Skeletal muscle tissue (tissue), 4 donors: ENCODE results near the gene SVOPL. TPM values are rescaled to one million over a fixed set of nuclear protein-coding genes. Genes with fewer than 3 reads are reported as not detected.

Experiments
- H3K27ac ChIP-seq: one replicate; pipeline ENCODE4 v1.7.0; 2013; ENCODE audit warnings: mild to moderate bottlenecking, low read depth, low read length, inconsistent platforms
- H3K27me3 ChIP-seq, 3 donors: one replicate each; pipeline ENCODE4 v1.7.0; 2013; ENCODE audit warnings: low read length in 3 of 3; ENCODE audit not compliant: control insufficient read depth in 3 of 3, insufficient read depth in 3 of 3
- H3K36me3 ChIP-seq, 3 donors: one replicate each; pipeline ENCODE4 v1.7.0; 2013; ENCODE audit warnings: low read length in 3 of 3; ENCODE audit not compliant: control insufficient read depth in 3 of 3, insufficient read depth in 3 of 3
- H3K4me1 ChIP-seq, 3 donors: one replicate each; pipeline ENCODE4 v1.7.0; 2013; ENCODE audit warnings: low read length in 3 of 3, mild to moderate bottlenecking in 3 of 3; ENCODE audit not compliant: control insufficient read depth in 3 of 3, insufficient read depth in 3 of 3
- H3K4me3 ChIP-seq, 3 donors: one replicate each; pipeline ENCODE4 v1.7.0; 2013; ENCODE audit warnings: low read length in 3 of 3
- H3K9ac ChIP-seq, 3 donors: one replicate each; pipeline ENCODE4 v1.7.0; 2013; ENCODE audit warnings: low read length in 3 of 3, mild to moderate bottlenecking in 3 of 3, moderate library complexity in 2 of 3, low read depth in 1 of 3
- H3K9me3 ChIP-seq, 3 donors: one replicate each; pipeline ENCODE4 v1.7.0; 2013; ENCODE audit warnings: low read length in 3 of 3; ENCODE audit not compliant: control insufficient read depth in 3 of 3
- total RNA-seq: library from RNA; depleted of rRNA; stranded (reverse); fragments of >200 nt; gene quantifications from one replicate; pipeline ENCODE4 v1.2.3, GENCODE V29; 2014
- donor health status: Osteomylitis.

SVOPL gene
- total RNA-seq, 1 donor from 2014 or later: not detected

DNA sequence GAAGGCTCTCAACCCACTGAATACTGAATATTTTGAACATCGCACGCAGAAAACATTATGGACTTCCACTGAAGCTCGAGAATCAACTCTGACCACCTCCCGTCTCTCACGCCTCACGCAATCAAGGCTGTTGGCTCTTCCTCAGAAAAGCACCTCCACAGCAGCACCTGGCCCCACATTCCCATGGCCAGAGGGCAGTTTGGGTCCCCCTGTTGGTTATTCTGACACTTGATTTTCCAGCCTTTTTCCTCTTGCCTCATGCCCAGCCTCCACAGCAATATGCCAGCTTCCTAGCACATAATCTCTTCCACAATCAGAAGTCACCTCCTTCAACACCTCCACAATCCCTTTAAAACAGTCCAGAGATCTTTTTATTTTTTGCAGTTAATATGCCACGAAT lies 55.9 kb downstream of the SVOPL start:
- H3K36me3 ChIP-seq: no peaks in the 10 kb centered on the region
- H3K27me3 ChIP-seq: no peaks in the 10 kb centered on the region
- no peaks in the 10 kb centered on the region for H3K9me3 ChIP-seq
- no peak overlapping the region for H3K4me3 ChIP-seq
- H3K9ac ChIP-seq: no peak overlapping the region
- H3K27ac ChIP-seq: no peak overlapping the region
- no peaks in the 10 kb centered on the region for H3K4me1 ChIP-seq

DNA sequence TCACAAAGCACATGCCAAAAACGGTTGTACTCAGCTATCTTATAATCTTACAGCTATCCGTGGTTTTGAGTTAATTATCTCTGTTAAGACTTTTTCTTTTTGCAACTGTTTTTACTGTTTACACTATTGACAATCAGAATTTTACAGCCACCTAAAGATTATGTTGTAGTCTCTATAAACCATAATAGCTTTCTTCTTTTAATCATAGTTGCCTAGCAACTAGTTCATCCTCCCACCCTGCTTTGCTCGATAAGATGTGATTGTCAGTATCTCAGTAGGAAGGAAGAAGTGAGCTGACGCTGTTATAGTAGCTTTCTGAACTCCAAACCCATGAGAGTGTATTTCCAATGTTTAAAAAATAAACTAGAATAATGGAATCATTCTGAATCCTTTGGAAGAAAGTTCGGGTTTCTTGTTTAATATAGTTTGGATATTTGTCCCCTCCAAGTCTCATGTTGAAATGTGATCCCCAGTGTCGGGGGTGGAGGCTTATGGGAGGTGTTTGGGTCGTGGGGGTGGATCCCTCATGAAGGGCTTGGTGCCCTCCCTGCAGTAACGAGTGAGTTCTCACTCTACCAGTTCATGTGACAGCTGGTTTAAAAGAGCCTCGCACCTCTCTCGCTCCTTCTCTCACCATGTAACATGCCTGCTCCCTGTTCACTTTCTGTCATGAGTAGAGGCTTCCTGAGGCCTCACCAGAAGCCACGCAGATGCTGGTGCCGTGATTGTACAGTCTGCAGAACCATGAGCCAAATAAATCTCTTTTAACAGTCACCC lies 68.1 kb downstream of the SVOPL start:
- Histone ChIP-seq H3K9me3 (no peaks in the 10 kb centered on the region), H3K4me1 (no peaks in the 10 kb centered on the region), H3K4me3 (no peak overlapping the region), H3K36me3 (no peaks in the 10 kb centered on the region), H3K9ac (no peak overlapping the region), H3K27ac (no peak overlapping the region), H3K27me3 (no peaks in the 10 kb centered on the region)

DNA sequence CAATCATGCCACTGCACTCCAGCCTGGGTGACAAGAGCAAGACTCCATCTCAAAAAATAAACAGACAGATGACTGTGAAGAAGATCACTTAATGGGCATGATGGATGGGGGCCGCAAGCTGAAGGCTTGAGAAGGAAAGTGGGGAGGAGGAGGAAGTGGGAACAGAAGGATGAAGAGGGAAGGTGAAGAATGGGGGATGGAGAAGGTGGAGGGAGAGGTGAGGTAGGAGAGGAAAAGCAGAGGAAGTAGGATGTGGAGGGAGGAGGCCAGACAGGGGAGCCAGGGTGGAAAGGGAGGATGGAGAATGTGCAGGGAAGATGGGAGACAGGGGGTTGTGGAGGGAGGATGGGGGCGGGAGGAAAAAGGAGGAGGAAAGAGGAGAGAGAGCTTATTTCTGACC lies 68.8 kb downstream of the SVOPL start:
- H3K9ac ChIP-seq: no peak overlapping the region
- H3K27ac ChIP-seq: no peak overlapping the region

DNA sequence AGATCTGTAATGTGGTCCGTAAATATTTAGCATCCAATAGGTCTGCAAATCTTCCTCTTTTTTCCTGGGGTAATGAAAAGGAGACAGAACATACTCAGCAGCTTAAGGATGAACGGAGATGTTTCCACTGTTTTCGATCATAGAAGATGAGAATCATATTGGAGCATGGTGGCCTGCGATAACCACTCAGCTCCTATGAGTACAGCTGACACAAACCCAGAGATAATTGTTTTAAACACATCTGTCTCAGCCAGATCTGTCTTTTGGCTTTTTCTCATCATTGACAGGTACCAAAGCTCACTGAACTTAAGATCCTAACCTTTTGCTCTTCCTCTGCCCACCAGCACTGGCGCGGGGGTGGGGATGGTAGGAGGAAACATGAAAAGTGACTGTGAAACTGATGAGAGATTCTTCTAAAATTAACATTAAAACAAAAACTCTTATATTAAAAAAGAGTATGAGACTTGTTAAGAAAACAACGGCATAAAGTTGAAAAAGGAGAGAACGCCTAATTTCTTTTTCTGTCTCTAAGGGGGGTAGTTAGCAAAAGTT lies 71.0 kb downstream of the SVOPL start:
- H3K9me3 ChIP-seq: no peaks in the 10 kb centered on the region
- H3K27me3 ChIP-seq: no peaks in the 10 kb centered on the region
- H3K4me3 ChIP-seq: no peak overlapping the region
- no peak overlapping the region for H3K27ac ChIP-seq
- H3K36me3 ChIP-seq: no peaks in the 10 kb centered on the region
- H3K9ac ChIP-seq: no peak overlapping the region
- no peaks in the 10 kb centered on the region for H3K4me1 ChIP-seq

More for the DNA sequence above, 68.8 kb downstream of the SVOPL start:
- no peaks in the 10 kb centered on the region for H3K9me3 ChIP-seq
- H3K36me3 ChIP-seq: no peaks in the 10 kb centered on the region
- no peak overlapping the region for H3K4me3 ChIP-seq
- no peaks in the 10 kb centered on the region for H3K27me3 ChIP-seq
- H3K4me1 ChIP-seq: no peaks in the 10 kb centered on the region

DNA sequence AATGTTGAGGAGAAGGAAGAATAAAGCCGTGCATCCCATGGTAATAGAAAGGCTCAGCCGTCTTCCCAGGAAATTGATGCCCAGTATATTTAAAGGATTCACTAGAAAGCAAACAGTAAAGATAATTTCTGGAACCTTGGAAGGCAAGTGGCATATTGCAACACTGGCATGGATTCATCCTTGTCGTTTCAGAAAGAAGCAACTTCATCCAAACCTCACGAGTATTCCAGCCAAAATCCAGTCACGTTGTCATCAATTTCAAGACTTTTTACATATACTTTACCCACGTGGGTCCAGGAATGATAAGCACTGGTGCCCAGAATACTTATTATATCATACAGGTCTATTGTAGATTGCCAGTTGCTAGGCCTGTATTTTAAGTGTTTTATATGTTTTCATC lies 73.8 kb downstream of the SVOPL start:
- Histone ChIP-seq H3K9me3 (no peaks in the 10 kb centered on the region), H3K36me3 (no peaks in the 10 kb centered on the region), H3K27ac (no peak overlapping the region), H3K4me1 (no peaks in the 10 kb centered on the region), H3K27me3 (no peaks in the 10 kb centered on the region), H3K9ac (no peak overlapping the region), H3K4me3 (no peak overlapping the region)

DNA sequence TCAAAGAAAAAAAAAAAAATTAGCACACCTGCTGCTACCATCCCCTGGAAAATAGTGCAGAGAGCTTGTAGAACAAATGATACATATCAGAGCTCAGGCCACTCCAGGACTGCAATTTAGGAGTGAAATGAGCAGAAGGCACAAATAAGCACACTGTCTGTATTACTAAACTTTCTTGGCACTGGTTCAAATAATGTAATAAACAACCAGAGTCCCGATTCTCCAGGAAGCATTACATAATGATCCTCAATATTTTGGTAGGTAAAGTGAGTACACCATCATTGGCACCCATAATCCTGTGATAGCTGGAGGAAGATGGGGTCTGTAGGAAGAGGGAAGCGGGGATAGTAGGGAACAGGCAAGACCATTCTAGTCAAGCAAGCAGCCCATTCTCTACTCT lies 74.3 kb downstream of the SVOPL start:
- Histone ChIP-seq H3K4me1 (no peaks in the 10 kb centered on the region), H3K36me3 (no peaks in the 10 kb centered on the region), H3K9ac (no peak overlapping the region), H3K27ac (no peak overlapping the region), H3K4me3 (no peak overlapping the region), H3K27me3 (no peaks in the 10 kb centered on the region), H3K9me3 (no peaks in the 10 kb centered on the region)

DNA sequence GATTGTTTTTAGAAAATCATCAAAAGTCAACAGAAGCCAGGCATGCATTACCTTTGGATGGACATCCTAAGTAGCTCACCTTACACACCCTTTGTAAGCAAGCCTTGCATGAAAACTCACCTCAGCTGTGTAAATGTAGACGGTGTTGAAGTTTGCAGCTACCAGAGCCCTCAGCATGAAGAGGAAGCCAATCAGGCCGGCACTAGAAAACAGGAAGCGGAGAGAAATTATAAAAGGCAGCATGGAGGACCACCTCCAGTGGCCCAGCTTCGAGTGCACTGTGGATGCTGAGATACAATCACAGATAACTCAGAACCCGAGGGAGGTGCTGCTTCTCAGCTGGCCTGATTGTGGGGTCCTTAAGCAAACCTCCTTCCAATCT lies 75.3 kb downstream of the SVOPL start:
- Histone ChIP-seq H3K27ac (no peak overlapping the region), H3K9me3 (no peaks in the 10 kb centered on the region), H3K36me3 (no peaks in the 10 kb centered on the region), H3K27me3 (no peaks in the 10 kb centered on the region), H3K4me1 (no peaks in the 10 kb centered on the region), H3K4me3 (no peak overlapping the region), H3K9ac (no peak overlapping the region)

DNA sequence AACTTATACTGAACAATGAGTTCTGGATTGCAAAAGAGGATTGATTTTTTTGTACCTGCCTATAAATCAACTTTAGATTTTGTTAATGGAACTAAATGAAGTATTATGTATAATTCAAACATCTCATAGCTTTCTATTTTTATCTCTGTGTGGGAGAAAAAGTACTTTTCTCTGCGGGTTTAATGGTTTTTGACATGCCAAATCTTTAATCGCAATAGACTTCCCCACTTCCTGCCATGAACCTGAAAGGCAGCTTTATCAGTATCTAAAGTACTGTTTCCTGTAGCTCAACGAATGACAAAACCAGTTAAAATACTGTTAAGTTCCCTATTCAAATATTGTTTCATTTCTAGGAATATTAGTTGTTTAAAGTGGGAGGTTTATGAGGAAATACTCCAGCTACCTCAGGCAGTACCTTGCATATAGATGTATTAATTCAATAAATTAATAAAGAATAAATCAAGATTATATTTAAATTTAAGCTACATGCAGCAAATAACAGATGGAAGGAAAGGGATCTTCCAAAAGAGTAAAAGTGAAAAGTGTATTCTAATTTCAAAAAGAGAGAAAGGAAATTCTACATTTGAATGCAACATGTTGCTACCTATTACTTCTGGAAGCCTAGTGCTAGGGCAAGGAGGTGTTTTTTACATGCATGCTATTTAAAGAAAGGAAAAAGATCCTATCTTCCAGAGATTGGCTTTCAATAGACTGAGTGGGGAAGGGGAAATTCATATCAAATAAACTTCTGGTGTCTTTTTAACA lies 75.9 kb downstream of the SVOPL start:
- Histone ChIP-seq H3K27me3 (no peaks in the 10 kb centered on the region), H3K9ac (no peak overlapping the region), H3K27ac (no peak overlapping the region), H3K9me3 (no peaks in the 10 kb centered on the region), H3K4me1 (no peaks in the 10 kb centered on the region), H3K4me3 (no peak overlapping the region), H3K36me3 (no peaks in the 10 kb centered on the region)

DNA sequence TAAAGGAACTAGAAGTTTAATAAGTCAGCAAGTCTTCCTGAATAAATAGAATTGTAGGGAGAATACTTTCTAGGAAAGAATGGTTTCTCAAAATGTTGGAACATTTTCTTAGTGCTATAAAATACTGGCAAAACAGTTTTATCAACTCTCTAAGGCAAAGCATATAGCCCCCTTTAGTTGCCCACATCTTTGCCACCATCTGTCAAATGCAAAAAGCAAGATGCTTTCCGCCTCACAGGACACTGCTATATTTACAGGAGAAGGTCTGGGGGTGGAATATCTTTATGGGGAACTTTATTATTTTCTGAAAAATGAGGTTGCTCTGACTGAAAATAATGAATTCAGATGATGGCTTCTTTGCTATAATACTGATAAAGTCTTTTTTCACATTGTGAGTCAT lies 78.3 kb downstream of the SVOPL start:
- H3K27ac ChIP-seq: no peak overlapping the region
- no peak overlapping the region for H3K4me3 ChIP-seq
- no peaks in the 10 kb centered on the region for H3K9me3 ChIP-seq
- no peak overlapping the region for H3K9ac ChIP-seq
- no peaks in the 10 kb centered on the region for H3K4me1 ChIP-seq
- no peaks in the 10 kb centered on the region for H3K27me3 ChIP-seq
- H3K36me3 ChIP-seq: no peaks in the 10 kb centered on the region

DNA sequence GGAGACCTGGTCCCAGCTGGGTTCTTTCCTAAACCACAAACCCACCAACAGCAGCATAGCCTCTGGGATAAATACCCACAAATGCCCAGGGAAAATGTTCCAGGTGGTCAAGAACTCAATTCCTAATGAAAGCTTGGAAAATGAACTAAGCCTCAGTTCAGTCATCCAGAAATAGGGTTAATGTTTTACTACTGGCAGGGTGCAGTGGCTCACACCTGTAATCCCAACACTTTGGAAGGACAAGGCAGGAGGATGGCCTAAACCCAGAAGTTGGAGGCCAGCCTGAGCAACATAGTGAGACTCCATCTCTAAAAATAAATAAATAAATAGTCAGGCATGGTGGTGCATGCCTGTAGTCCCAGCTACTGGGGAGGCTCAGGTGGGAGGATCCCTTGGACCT lies 82.2 kb downstream of the SVOPL start:
- no peak overlapping the region for H3K4me3 ChIP-seq

More for the DNA sequence above, 82.2 kb downstream of the SVOPL start:
- Histone ChIP-seq H3K36me3 (no peaks in the 10 kb centered on the region), H3K4me1 (no peaks in the 10 kb centered on the region), H3K27ac (no peak overlapping the region), H3K27me3 (no peaks in the 10 kb centered on the region), H3K9ac (no peak overlapping the region), H3K9me3 (no peaks in the 10 kb centered on the region)
